Measurements from ENCODE around the gene CACNA1D. TPM values are rescaled to one million over a fixed set of nuclear protein-coding genes. Genes with fewer than 3 reads are reported as not detected.

Gene CACNA1D
- total RNA-seq, 1 donor from 2014 or later, result 2.8 TPM

GRCh38 chr3:53829605-53830004 is 335.2 kb downstream of the CACNA1D start:
- no peak overlapping the region for H3K4me3 Mint-ChIP-seq

GRCh38 chr3:53830944-53831343 is 336.5 kb downstream of the CACNA1D start:
- Mint-ChIP-seq H3K27ac (no peak overlapping the region), H3K9me3 (no peaks in the 10 kb centered on the region), H3K4me1 (no peaks in the 10 kb centered on the region)

More at GRCh38 chr3:53829605-53830004, 335.2 kb downstream of the CACNA1D start:
- no peaks in the 10 kb centered on the region for H3K36me3 Mint-ChIP-seq
- no peaks in the 10 kb centered on the region for H3K9me3 Mint-ChIP-seq
- H3K27ac Mint-ChIP-seq, result no peak overlapping the region
- DNase-seq (ENCODE audit: low spot score in 2 of 2, unreplicated experiment in 2 of 2), result no peak
- no peaks in the 10 kb centered on the region for H3K27me3 Mint-ChIP-seq (ENCODE audit: low read depth)
- no peak for TF ChIP-seq CTCF (IDR thresholded peaks at IDR 0.05; ENCODE audit: unreplicated experiment)
- no peaks in the 10 kb centered on the region for H3K4me1 Mint-ChIP-seq

GRCh38 chr3:53833053-53833645 is 338.7 kb downstream of the CACNA1D start:
- Mint-ChIP-seq H3K27me3 (ENCODE audit: low read depth) (no peaks in the 10 kb centered on the region), H3K27ac (no peak overlapping the region), H3K4me1 (no peaks in the 10 kb centered on the region), H3K4me3 (no peak overlapping the region), H3K36me3 (no peaks in the 10 kb centered on the region), H3K9me3 (no peaks in the 10 kb centered on the region)
- TF ChIP-seq CTCF (IDR thresholded peaks at IDR 0.05; ENCODE audit: unreplicated experiment), result no peak
- DNase-seq (ENCODE audit: low spot score in 2 of 2, unreplicated experiment in 2 of 2), result no peak

More at GRCh38 chr3:53830944-53831343, 336.5 kb downstream of the CACNA1D start:
- Mint-ChIP-seq H3K4me3 (no peak overlapping the region), H3K36me3 (no peaks in the 10 kb centered on the region), H3K27me3 (ENCODE audit: low read depth) (no peaks in the 10 kb centered on the region)
- DNase-seq (ENCODE audit: low spot score in 2 of 2, unreplicated experiment in 2 of 2), result no peak
- TF ChIP-seq CTCF (IDR thresholded peaks at IDR 0.05; ENCODE audit: unreplicated experiment), result no peak

GRCh38 chr3:53833700-53834099 is 339.3 kb downstream of the CACNA1D start:
- no peak overlapping the region for H3K4me3 Mint-ChIP-seq
- no peaks in the 10 kb centered on the region for H3K4me1 Mint-ChIP-seq
- H3K9me3 Mint-ChIP-seq, result no peaks in the 10 kb centered on the region
- no peak overlapping the region for H3K27ac Mint-ChIP-seq
- no peak for TF ChIP-seq CTCF (IDR thresholded peaks at IDR 0.05; ENCODE audit: unreplicated experiment)
- H3K36me3 Mint-ChIP-seq, result no peaks in the 10 kb centered on the region
- no peaks in the 10 kb centered on the region for H3K27me3 Mint-ChIP-seq (ENCODE audit: low read depth)
- no peak for DNase-seq (ENCODE audit: low spot score in 2 of 2, unreplicated experiment in 2 of 2)

- no peak overlapping the region for H3K4me3 Mint-ChIP-seq
- no peaks in the 10 kb centered on the region for H3K4me1 Mint-ChIP-seq
- no peak for DNase-seq (ENCODE audit: low spot score in 2 of 2, unreplicated experiment in 2 of 2)
- no peaks in the 10 kb centered on the region for H3K36me3 Mint-ChIP-seq
- no peak for TF ChIP-seq CTCF (IDR thresholded peaks at IDR 0.05; ENCODE audit: unreplicated experiment)
- H3K9me3 Mint-ChIP-seq, result no peaks in the 10 kb centered on the region
- no peaks in the 10 kb centered on the region for H3K27me3 Mint-ChIP-seq (ENCODE audit: low read depth)
- no peak overlapping the region for H3K27ac Mint-ChIP-seq
These were observed 340.2 kb downstream of the CACNA1D start for GRCh38 chr3:53834429-53835095.
